Gastroesophageal sphincter (tissue), 4 donors: ENCODE results near the gene KPNA3. TPM values are rescaled to one million over a fixed set of nuclear protein-coding genes. Genes with fewer than 3 reads are reported as not detected.

ENCODE experiments used
- ATAC-seq: fragments of 150-250 bp; one replicate; pipeline ENCODE4 v1.9.1; 2016; ENCODE audit warnings: mild to moderate bottlenecking, moderate library complexity
- H3K27ac ChIP-seq, 4 donors: fragments of 200-600 bp; sonication (generic) in 3 of 4; 1 replicate in 3 of 4; 2 replicates in 1 of 4; pipeline ENCODE4 v1.5.1; 2016 to 2019
- H3K27me3 ChIP-seq: fragments of 200-600 bp; sonication (generic); one replicate; pipeline ENCODE4 v1.5.1; 2019
- H3K36me3 ChIP-seq, 2 donors: fragments of 200-600 bp; sonication (generic); one replicate each; pipeline ENCODE4 v1.5.1; 2019; ENCODE audit warnings: control low read depth in 1 of 2
- H3K4me1 ChIP-seq, 3 donors: fragments of 200-600 bp; sonication (generic); 1 replicate in 2 of 3; 2 replicates in 1 of 3; pipeline ENCODE4 v1.5.1; 2016 to 2019; ENCODE audit warnings: control low read depth in 2 of 3
- H3K4me3 ChIP-seq, 2 donors: fragments of 200-600 bp; sonication (generic); one replicate each; pipeline ENCODE4 v1.5.1; 2019; ENCODE audit warnings: mild to moderate bottlenecking in 1 of 2, moderate library complexity in 1 of 2
- H3K9me3 ChIP-seq, 3 donors: fragments of 200-600 bp; sonication (generic); one replicate each; pipeline ENCODE4 v1.5.1; 2017 to 2019; ENCODE audit warnings: control low read depth in 2 of 3
- EP300 ChIP-seq: sonication (generic); formaldehyde crosslinking; IDR thresholded peaks from one replicate; pipeline ENCODE4 v1.6.1; 2017; ENCODE audit warnings: antibody characterized with exemption, mild to moderate bottlenecking
- POLR2A ChIP-seq, 2 donors: fragments of 450-650 bp; IDR thresholded peaks; one replicate each; pipeline ENCODE4 v1.6.1; 2017; ENCODE audit warnings: antibody characterized with exemption in 2 of 2, mild to moderate bottlenecking in 2 of 2, moderate library complexity in 1 of 2
- POLR2AphosphoS5 ChIP-seq: sonication (generic); formaldehyde crosslinking; IDR thresholded peaks from one replicate; pipeline ENCODE4 v1.6.1; 2017; ENCODE audit warnings: antibody characterized with exemption
- WGBS, 2 donors: methylation state at CpG; one replicate each; pipeline ENCODE4 v1.1.5; 2018; ENCODE audit warnings: low coverage in 1 of 2; 5-methylcytosine and 5-hydroxymethylcytosine counted together
- total RNA-seq, 4 donors: library from RNA; depleted of rRNA; stranded (reverse); fragments of >200 nt; gene quantifications; one replicate each; pipeline ENCODE4 v1.1.0, GENCODE V29; 2016
- TF ChIP-seq, protein P1 (sequence below), 4 experiments: fragments of 200-600 bp in 2 of 4; fragments of 450-650 bp in 2 of 4; sonication (generic) in 1 of 4; IDR thresholded peaks; one replicate each; pipeline ENCODE4 v1.5.1; 2017 to 2019; ENCODE audit warnings: antibody characterized with exemption in 4 of 4, mild to moderate bottlenecking in 2 of 4, moderate library complexity in 2 of 4

The KPNA3 gene
- total RNA-seq, 4 donors from 2014 or later, result 41.2 to 67.5 (median 55.8) TPM

DNA sequence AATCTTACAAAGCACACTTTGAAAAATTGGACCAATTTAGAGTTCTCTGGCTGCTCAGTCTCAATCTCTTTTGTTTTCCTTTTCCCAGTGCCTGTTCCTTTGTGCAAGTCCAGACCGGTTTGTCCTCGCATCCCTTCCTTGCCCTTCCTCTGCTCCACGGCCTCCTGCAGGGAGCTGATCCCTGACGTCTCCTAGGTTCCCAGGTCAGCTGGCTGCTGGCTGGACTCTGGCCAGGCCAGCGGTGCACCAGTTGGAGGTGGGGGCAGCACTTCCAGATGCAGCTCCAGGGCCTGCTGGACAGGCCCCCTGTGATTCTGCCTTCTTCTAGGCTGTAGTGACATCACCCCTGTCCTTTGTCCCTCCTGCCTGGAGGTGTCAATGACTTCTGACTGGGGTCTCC is 44.0 kb upstream of the KPNA3 start:
- no peaks in the 10 kb centered on the region for H3K9me3 ChIP-seq
- WGBS, 2 donors, result 50 to 79% methylated on average over 2 to 4 of the region's 5 CpGs

DNA sequence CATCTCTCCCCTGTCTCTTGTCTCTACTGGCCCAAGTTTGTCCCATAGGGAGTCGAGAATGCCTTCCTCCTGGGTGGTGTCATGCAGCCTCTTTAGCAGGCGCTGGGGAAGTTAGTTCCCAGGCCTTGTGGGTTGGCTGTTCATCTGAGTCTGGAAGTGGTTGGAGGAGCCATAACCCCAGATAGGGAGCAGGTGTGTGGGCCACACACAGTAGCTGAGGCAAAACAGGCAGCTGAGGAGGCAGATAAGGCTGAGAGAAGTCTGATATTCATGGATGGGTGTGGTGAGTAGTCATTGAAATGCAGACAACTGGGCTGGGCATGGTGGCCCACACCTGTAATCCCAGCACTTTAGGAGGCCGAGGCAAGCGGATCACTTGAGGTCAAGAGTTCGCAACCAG is 40.9 kb upstream of the KPNA3 start:
- Histone ChIP-seq H3K27ac (no peak overlapping the region), H3K36me3 (no peaks in the 10 kb centered on the region), H3K4me1 (no peaks in the 10 kb centered on the region), H3K9me3 (no peaks in the 10 kb centered on the region), H3K4me3 (no peak overlapping the region), H3K27me3 (no peaks in the 10 kb centered on the region)
- TF ChIP-seq POLR2AphosphoS5 (no peak), EP300 (no peak), POLR2A (IDR thresholded peaks at IDR 0.05) (no peak)
- TF ChIP-seq, protein P1, sequence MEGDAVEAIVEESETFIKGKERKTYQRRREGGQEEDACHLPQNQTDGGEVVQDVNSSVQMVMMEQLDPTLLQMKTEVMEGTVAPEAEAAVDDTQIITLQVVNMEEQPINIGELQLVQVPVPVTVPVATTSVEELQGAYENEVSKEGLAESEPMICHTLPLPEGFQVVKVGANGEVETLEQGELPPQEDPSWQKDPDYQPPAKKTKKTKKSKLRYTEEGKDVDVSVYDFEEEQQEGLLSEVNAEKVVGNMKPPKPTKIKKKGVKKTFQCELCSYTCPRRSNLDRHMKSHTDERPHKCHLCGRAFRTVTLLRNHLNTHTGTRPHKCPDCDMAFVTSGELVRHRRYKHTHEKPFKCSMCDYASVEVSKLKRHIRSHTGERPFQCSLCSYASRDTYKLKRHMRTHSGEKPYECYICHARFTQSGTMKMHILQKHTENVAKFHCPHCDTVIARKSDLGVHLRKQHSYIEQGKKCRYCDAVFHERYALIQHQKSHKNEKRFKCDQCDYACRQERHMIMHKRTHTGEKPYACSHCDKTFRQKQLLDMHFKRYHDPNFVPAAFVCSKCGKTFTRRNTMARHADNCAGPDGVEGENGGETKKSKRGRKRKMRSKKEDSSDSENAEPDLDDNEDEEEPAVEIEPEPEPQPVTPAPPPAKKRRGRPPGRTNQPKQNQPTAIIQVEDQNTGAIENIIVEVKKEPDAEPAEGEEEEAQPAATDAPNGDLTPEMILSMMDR (IDR thresholded peaks at IDR 0.05), result no peak
- ATAC-seq, result no peak
- WGBS, 2 donors, result 83 to 100% methylated on average over 1 to 2 of the region's 5 CpGs

More for the DNA sequence above, 44.0 kb upstream of the KPNA3 start:
- Histone ChIP-seq H3K36me3 (no peaks in the 10 kb centered on the region), H3K27ac (no peak overlapping the region), H3K4me1 (no peaks in the 10 kb centered on the region), H3K27me3 (no peaks in the 10 kb centered on the region), H3K4me3 (no peak overlapping the region)
- TF ChIP-seq, protein P1 (IDR thresholded peaks at IDR 0.05), result no peak
- no peak for TF ChIP-seq POLR2AphosphoS5
- TF ChIP-seq EP300, result no peak
- TF ChIP-seq POLR2A (IDR thresholded peaks at IDR 0.05), result no peak
- no peak for ATAC-seq

DNA sequence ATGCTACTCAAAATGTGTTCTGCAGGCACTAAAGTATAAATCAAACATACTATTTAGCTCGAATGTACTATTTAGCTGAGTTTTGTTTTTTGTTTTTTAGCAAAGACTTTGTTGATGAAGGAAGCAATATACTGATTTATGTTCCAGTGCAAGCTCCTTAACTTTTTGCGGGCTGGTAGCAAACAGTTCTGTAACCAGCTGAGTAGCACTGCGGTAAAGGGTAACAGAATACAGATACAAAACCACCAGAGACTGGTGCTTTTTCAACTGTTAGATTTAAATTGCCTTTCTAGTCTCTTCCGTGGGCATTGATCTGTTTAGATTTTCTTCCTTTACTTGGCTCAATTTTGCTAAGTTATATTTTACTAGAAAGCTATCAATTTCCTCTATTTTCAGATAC is 39.0 kb upstream of the KPNA3 start:
- WGBS, 2 donors, result 42 to 69% methylated on average over 3 to 4 of the region's 4 CpGs
- Histone ChIP-seq H3K9me3 (no peaks in the 10 kb centered on the region), H3K27ac (no peak overlapping the region), H3K36me3 (no peaks in the 10 kb centered on the region), H3K27me3 (no peaks in the 10 kb centered on the region), H3K4me1 (no peaks in the 10 kb centered on the region), H3K4me3 (no peak overlapping the region)
- no peak for ATAC-seq
- TF ChIP-seq, protein P1 (IDR thresholded peaks at IDR 0.05), result no peak
- TF ChIP-seq POLR2AphosphoS5, result no peak

DNA sequence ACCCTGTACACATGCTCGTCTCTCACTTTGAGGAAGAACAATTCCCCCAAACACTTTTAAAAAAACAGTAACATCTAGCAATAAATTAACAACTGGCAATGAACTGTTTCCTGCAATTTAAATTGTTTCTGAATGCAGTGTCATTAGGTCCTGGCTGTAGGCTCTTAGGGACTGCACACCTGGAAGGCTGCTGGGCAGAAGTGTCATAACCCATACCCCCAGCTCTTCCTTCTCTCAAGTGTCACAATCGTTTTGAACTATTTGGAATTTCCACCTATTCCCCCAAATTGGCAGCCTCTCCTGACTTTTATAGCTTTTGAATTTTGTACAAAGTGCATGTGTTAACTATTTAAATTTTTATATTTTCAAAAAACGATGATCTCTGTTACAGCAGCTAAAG is 38.2 kb upstream of the KPNA3 start:
- ATAC-seq, result no peak
- Histone ChIP-seq H3K4me1 (no peaks in the 10 kb centered on the region), H3K9me3 (no peaks in the 10 kb centered on the region), H3K27me3 (no peaks in the 10 kb centered on the region), H3K36me3 (no peaks in the 10 kb centered on the region), H3K27ac (no peak overlapping the region), H3K4me3 (no peak overlapping the region)
- TF ChIP-seq POLR2A (IDR thresholded peaks at IDR 0.05) (no peak), EP300 (no peak), POLR2AphosphoS5 (no peak)
- TF ChIP-seq, protein P1 (IDR thresholded peaks at IDR 0.05), result no peak
- WGBS, 2 donors, result 44 to 59% methylated on average over 3 of the region's 3 CpGs

DNA sequence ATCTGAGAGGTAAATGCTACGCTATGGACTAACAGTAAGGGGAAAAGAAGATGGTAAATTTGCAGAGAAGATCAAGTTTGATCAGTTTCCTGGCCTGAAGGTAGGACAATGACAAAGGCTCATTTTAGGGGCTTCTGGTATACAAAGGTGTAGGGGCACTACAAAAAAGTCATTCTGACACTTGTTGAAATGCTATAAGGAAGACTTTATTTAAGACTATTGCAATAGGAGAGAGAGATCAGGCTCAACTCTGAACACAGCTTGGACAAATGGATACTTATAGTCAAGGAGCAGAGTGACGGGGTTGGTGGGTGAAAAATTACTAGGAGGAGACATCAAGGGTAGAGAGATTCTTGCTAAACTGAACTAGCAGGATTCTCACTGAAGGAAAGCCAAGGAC is 37.2 kb upstream of the KPNA3 start:
- TF ChIP-seq EP300, result no peak
- TF ChIP-seq, protein P1 (IDR thresholded peaks at IDR 0.05), result no peak
- no peak for TF ChIP-seq POLR2AphosphoS5
- TF ChIP-seq POLR2A (IDR thresholded peaks at IDR 0.05), result no peak
- 100% methylated on average over 2 of the region's 2 CpGs; no CpG with 5 or more reads in 1 of the 2 donors for WGBS, 2 donors
- H3K36me3 ChIP-seq, result no peaks in the 10 kb centered on the region
- H3K4me3 ChIP-seq, result no peak overlapping the region
- no peaks in the 10 kb centered on the region for H3K4me1 ChIP-seq
- H3K9me3 ChIP-seq, result no peaks in the 10 kb centered on the region
- H3K27ac ChIP-seq, result no peak overlapping the region
- no peaks in the 10 kb centered on the region for H3K27me3 ChIP-seq
- ATAC-seq, result no peak
